ENCODE measurements around the gene SDHA.

Gene SDHA

GRCh38 chr5:217494-218456 is at the start of gene SDHA, which contains the start of gene CCDC127:
SDHA (plus strand) TSS chr5:218320; CDS start chr5:218356, 36 bp downstream.
CCDC127 (minus strand) TSS chr5:218153; CDS start chr5:216849, 1,304 bp downstream.
- peak; percentile 98 to 99 for DNase-seq (ENCODE audit: low read depth in 2 of 2)

- no peak for DNase-seq (ENCODE audit: low read depth in 2 of 2)
These were observed 48.9 kb upstream of the SDHA start for GRCh38 chr5:169071-169727.

GRCh38 chr5:169728-170094 is 48.4 kb upstream of the SDHA start:
- no peak for DNase-seq (ENCODE audit: low read depth in 2 of 2)

- no peak for DNase-seq (ENCODE audit: low read depth in 2 of 2)
These were observed 46.9 kb upstream of the SDHA start for GRCh38 chr5:170971-171800.

DNA sequence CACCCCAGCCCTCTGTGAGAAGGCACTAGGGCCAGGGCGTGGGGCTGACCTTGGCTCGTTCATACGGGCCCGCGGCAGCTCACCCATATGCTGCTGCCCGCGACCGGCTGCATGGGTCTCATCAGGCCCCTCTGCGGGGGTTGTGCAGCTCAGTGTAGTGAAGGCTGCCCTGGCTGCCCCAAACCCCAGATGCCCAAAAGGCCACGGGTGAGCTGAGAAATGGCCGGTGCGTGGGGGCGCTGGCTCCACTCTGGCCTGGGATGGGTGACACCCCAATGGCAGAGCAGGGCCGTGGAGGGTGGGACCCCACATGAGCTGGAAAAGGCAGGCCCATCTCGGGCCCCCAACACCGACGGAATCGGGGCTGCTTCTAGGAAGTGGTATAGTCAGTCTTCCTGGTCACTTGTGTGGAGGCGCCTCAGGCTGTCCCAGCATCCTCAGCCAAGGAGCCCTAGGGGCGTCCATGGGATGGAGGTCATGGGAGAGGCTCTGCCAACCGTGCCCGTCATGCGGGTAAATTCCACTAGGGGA is 46.3 kb upstream of the SDHA start:
- no peak for DNase-seq (ENCODE audit: low read depth in 2 of 2)

DNA sequence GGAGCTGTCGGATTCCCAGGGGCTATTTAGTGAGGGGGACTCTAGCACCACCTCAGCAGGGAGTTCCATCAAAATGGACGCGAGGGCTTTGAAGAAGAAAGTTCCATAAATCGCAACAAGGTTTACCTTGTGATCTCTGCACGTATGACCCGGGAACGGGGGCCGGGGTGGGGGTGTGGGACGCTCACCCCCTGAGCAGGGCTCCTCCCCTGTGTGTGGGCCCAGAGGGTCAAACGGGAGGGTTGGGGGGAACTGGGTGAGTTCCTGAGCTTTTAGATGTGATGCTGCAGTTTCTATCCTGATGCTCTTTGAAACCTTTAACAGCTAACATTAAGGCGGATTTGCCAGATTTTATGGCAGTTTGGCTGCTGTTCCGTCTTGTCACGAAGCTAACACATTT is 45.7 kb upstream of the SDHA start:
- no peak for DNase-seq (ENCODE audit: low read depth in 2 of 2)

DNA sequence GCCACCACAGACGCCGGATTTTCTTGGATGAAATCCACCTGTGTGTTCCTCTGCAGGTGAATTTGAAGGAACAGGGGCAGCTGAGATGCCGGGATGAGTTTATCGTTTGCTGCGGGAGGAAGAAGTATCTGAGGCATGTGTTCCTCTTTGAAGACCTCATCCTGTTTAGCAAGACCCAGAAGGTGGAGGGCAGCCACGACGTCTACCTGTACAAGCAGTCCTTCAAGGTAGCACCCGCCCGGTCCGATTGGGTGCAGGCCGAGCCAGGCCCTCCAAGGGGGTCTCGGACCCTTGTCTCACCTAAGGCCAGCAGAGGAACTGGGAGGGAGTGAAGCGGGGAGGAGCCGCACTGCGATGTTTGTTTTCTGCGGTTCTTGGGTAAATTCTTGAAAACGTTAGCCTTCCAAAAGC is 45.3 kb upstream of the SDHA start:
- no peak for DNase-seq (ENCODE audit: low read depth in 2 of 2)

DNA sequence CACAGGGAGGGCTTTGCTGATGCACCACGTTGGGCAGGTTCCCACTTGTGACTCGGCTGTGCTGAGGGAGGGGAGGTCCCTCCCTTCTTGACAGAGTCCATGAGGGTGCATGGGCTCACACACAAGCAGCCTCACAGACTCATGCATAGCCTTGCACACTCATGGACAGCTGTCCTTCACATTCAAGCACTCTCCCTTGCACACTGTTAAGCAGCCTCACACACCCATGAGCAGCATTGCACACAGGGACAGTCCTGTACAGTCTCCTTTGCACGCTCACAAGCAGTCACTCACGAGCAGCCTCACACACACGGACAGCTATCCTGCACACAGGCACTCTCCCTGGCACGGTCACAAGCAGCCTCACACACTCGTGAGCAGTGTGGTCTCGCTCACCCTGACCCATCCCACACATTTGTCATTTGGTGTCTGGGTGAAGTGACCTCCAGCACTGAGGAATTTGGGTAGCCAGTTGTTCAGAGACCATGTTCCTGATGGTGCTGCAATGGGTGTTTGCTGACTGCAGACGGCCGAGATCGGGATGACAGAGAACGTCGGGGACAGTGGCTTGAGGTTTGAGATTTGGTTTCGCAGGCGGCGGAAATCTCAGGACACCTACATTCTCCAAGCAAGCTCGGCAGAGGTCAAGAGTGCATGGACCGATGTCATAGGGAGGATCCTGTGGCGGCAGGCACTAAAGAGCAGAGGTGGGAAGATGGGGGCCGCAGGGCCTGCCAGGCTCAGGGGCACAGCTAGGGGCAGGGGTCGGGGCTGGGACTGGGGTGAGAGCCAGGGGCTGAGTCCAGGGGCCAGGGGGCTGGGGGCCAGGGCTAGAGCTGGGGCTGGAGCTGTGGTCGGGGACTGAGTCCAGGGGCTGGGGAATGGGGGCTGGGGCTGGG is 44.5 kb upstream of the SDHA start:
- no peak for DNase-seq (ENCODE audit: low read depth in 2 of 2)

DNA sequence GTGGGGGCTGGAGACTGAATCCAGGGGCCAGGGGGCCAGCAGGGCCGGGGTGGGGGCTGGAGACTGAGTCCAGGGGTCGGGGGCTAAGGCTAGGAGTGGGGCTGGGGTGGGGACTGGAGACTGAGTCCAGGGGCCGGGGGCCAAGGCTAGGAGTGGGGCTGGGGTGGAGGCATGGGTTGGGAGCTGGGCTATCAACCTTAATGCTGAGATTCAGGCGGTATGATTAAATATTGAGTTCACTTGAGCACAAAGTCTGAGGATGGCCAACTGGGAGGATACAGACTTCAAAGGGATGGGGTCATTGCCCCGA is 43.9 kb upstream of the SDHA start:
- no peak for DNase-seq (ENCODE audit: low read depth in 2 of 2)

DNA sequence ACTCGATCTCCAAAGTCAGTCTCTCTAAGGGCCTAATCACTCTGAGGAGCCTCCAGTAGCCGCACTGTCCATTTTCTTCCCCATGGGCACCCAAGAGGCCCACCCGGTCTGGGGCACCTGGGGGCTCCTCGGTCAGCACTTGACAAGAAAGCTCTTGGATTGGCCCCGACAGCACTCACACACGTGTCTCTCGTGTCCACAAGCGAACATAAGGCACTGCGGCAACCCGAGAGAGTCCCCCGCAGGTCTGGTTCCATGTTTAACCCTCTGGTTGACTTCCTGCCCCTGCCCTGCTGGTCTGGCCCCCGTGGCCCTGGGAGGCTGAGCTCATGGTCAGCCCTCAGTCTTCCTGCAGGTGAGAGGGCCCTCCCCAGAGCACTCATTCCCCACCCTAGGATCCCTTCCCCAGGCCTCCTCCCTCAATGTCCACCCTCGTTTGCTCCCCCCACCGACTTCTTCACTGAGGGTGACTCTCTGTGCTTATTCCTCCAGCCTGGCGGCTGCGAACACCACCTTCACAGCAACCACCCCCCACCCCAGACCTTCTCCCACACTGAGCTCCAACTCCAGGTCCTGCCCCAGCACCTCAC is 43.1 kb upstream of the SDHA start:
- DNase-seq (ENCODE audit: low read depth in 2 of 2), result no peak

DNA sequence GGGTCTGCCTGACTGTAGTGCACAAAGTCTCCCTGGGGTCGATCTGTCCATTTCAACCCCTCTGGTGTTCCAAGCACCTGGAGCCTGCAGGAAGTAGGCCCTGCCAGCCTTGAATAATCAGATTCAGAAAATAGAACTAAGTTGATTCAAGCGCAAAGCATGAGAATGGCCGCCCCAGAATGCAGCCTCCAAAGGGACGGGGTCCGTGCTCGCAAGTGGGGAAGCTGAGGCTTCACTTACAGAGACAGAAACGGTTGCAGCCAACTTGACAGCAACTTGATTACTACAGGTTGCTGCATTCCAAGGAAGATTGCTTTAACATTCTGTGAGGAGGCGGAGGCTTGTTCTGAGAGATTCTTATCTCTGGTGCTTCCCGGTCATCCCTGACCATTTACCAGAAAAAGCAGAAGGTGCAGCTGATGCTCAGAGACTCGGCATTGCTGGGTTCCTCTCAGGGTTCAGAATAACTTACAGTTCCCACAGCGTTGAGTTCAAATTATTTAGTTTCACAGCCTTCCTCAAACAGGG is 41.8 kb upstream of the SDHA start:
- DNase-seq (ENCODE audit: low read depth in 2 of 2), result no peak

- no peak for DNase-seq (ENCODE audit: low read depth in 2 of 2)
These were observed 40.0 kb upstream of the SDHA start for GRCh38 chr5:178110-178509.

DNA sequence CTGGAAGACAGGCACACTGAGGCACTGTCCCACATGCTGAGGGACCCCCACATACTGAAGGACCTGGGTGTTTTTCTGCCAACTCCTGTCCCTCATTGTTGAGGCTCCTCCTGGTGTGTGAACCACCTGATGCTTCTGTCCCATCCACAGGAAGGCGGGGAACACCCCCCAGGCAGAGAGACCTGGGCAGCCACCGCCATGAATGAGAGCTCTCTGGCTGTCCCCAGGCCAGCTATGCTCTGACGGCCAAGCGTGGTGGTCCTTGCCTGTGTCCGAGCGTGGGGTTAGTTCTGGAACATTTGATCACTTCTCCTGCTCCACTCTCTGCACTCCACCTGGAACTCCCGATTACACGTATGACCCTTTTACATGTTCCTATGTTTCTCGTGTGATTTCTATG is 38.7 kb upstream of the SDHA start:
- DNase-seq (ENCODE audit: low read depth in 2 of 2), result no peak

GRCh38 chr5:180286-180918 is 37.7 kb upstream of the SDHA start:
- DNase-seq (ENCODE audit: low read depth in 2 of 2), result no peak

GRCh38 chr5:181160-181559 is 37.0 kb upstream of the SDHA start:
- no peak for DNase-seq (ENCODE audit: low read depth in 2 of 2)

DNA sequence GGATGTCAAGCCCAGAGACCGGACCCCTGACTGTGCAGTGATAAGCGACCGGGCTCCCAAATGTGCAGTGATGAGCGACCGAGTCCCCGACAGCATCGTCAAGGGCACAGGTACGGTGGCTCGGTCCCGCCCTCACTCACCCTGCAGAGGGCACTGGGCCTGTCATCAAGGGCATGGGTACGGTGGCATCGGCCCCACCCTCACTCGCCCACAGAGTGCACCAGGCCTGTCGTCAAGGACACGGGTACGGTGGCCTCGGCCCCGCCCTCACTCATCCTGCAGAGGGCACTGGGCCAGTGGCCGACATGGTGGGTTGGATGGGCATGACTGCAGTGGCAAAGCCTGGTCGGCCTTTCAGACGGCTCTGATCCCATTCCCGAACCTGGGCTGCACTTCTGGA is 36.6 kb upstream of the SDHA start:
- no peak for DNase-seq (ENCODE audit: low read depth in 2 of 2)

- DNase-seq (ENCODE audit: low read depth in 2 of 2), result no peak
These were observed 36.0 kb upstream of the SDHA start for GRCh38 chr5:182126-182525.

DNA sequence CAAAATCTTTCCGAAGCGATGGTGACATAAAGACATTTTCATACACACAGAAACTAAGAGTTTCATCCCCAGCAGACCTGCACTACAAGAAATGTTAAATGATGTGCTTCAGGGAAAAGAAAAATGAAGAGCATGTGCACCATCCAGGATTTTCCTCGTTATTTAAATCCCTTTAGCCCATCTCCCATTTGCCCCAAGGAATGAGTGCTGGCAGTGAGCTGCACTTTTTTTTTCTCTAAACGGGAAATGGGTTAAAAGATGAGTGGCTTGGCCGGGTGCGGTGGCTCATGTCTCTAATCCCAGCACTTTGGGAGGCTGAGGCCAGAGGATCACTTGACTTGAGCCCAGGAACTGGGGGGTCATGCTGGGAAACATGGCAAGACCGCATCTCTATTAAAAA is 33.6 kb upstream of the SDHA start:
- no peak for DNase-seq (ENCODE audit: low read depth in 2 of 2)

DNA sequence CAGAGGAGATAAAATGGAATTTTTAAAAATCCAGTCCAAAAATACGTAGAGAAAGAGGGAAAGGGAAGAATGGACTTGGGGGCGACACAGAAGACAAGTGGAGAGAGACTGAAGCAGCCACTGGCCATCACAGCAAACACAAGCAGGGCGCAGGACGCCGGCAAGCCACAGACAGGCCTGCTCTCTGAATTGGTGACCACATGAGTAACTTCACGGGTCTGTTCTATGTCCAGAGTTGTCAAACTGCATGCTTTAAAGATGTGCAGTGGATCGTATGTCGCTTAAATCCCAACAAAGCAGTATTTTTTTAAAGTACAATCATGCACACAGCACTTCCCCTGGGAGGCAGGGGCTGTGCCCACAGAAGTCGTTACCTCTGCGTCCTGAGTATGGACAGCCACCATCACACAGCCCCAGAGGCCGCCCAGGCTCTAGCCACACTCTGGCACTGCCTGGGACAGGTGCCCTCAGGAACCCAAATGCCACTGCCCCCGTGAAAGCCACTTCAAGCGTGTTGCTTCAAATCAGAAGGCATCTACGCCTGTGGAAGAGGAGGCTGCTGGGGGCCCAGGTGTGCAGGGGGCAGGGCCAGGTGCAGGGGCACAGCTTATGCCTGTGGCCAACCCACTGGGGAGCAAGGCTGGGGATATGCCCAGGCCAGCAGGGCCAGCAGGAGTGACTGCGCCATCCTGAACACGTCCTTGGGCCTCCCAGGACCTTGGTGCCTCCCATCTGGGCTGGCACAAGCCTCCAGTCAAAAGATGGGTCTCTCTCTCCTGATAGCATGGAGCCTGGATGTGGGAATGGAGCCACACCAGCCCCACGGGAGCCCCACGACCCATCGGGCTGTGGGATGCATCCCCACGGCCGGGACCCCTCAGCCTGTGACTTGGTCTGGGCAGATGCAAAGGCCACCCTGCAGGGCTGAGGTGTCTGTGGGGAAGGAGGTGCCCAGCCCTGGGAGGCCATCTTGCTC is 32.7 kb upstream of the SDHA start:
- DNase-seq (ENCODE audit: low read depth in 2 of 2), result no peak

Measured in stimulated activated CD4-positive, alpha-beta T cell treated with anti-CD3 and anti-CD28 coated beads, Interleukin-1b, Interleukin-23, amount 100 ng/mL, for 4 hours (primary cell).